K562 (cell line): ENCODE results near the gene CCL21.

Experiments used
- MXI1 ChIP-seq: IDR thresholded peaks from 2 replicates; pipeline ENCODE4 v1.6.1; 2011; ENCODE audit warnings: low read depth, mild to moderate bottlenecking, improper control_type of control experiment, low read length
- SMC3 ChIP-seq: conservative IDR thresholded peaks from 2 replicates; pipeline ENCODE4 v1.6.1; 2011; ENCODE audit warnings: low read depth, low read length, improper control_type of control experiment; ENCODE audit not compliant: insufficient read depth

DNA sequence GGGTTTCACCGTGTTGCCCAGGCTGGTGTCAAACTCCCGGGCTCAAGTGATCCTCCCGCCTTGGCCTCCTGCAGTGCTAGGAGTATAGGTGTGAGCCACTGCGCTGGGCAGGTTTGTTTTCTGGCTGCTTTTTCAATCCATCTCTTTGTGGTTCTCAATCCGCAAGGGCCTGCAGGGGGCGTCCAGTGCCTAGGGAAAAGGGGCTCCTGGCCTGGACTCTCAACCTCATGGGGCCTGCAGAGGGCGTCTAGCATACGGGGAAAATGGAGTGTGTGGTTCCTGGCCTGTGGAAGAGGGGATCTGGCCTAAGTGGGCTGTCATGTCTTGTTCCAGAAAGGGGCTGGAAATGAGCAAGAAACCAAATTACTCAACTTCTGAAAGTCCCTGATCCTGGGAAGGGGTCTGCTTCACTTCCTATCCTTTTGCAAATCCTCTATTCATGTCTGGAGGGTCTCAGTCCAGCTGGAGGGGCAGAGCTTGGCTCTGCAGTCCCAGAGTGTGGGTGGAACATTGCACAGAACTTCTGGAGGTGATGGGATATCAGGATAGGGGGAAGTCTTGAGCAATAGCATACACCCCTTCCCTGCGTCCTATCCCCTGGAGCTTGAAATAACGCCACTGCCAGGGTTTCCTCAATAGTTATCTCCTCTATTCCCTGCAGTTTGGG is 34.8 kb downstream of the CCL21 start:
- TF ChIP-seq SMC3 (peak; percentile 64), MXI1 (no peak)
